GM10248 (cell line): ENCODE results near the gene HRH4.

ENCODE experiments used
- CTCF ChIA-PET: fragments of 300-600 bp; sonication (Branson Sonifier 250); formaldehyde crosslinking; extraction: SDS; loops from one replicate; lab custom pipeline; 2021; ENCODE audit warnings: antibody characterized with exemption; lab: Yijun Ruan, JAX
- POLR2A ChIA-PET: fragments of 350-650 bp; sonication (Branson Sonifier 250); formaldehyde crosslinking; extraction: SDS; loops from one replicate; lab custom pipeline; 2020; ENCODE audit warnings: antibody characterized with exemption; lab: Yijun Ruan, JAX
- DNase-seq: peaks from one replicate; pipeline ENCODE4 v3.0.0; 2012; ENCODE audit errors: extremely low spot score
- TF ChIP-seq, protein P1 (sequence below): IDR thresholded peaks from 2 replicates; pipeline ENCODE4 v1.5.1; 2012; ENCODE audit warnings: mild to moderate bottlenecking, low read depth; ENCODE audit errors: extremely low read depth, missing control alignments, control extremely low read depth

The HRH4 gene, protein sequence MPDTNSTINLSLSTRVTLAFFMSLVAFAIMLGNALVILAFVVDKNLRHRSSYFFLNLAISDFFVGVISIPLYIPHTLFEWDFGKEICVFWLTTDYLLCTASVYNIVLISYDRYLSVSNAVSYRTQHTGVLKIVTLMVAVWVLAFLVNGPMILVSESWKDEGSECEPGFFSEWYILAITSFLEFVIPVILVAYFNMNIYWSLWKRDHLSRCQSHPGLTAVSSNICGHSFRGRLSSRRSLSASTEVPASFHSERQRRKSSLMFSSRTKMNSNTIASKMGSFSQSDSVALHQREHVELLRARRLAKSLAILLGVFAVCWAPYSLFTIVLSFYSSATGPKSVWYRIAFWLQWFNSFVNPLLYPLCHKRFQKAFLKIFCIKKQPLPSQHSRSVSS

DNA sequence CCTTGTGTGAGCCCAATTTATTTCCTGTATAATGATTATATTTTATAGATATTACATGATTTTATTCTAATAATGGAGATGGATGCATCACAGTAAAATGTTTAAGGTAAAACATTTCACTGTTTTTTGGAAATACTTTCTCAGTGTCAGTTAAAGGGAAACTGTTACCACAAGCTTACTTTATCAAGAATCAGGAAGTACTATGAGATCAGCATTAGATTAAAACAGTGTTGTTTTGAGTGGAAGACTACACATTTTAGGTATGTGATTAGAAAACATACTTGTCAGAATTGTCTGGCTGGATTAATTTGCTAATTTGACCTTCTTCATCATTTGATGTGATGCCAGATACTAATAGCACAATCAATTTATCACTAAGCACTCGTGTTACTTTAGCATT is at the start of gene HRH4:
TSS of gene HRH4 (plus strand) at position 250 of the 400 bp plus-strand sequence. CDS start at position 342, 92 bp downstream.
- TF ChIP-seq, protein P1, sequence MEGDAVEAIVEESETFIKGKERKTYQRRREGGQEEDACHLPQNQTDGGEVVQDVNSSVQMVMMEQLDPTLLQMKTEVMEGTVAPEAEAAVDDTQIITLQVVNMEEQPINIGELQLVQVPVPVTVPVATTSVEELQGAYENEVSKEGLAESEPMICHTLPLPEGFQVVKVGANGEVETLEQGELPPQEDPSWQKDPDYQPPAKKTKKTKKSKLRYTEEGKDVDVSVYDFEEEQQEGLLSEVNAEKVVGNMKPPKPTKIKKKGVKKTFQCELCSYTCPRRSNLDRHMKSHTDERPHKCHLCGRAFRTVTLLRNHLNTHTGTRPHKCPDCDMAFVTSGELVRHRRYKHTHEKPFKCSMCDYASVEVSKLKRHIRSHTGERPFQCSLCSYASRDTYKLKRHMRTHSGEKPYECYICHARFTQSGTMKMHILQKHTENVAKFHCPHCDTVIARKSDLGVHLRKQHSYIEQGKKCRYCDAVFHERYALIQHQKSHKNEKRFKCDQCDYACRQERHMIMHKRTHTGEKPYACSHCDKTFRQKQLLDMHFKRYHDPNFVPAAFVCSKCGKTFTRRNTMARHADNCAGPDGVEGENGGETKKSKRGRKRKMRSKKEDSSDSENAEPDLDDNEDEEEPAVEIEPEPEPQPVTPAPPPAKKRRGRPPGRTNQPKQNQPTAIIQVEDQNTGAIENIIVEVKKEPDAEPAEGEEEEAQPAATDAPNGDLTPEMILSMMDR = no peak
- ChIA-PET CTCF (interaction anchor here (1.5 kb wide), 1 partner anchor 29 kb away, joined by 6 read pairs; no protein-coding TSS in a partner anchor), POLR2A (no interaction called here)
- DNase-seq = no peak

DNA sequence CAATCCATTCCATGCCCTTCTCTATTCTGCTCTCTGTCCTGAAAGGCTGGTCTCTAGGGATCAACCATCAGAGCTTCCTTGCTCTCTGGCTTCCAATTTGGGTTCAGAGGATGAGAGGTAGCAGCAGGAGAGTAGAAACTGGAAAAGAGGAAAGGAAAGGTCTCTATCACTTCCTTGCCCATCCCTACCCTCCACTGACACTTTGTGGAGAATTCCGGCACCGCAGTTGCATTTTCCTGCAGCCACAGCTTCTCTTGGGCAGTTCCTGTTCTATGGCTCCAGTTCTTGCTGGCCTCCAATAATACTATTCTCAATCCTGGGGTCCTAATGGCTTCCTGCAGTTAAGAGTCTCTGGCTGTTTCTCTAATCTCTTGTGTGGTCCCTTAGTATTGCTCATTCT is 47.3 kb upstream of the HRH4 start:
- CTCF ChIA-PET = interaction anchor here (0.9 to 1.6 kb wide), 3 partner anchors 53 to 76 kb away, joined by 3 to 5 read pairs (median 3); no protein-coding TSS in a partner anchor
- no peak for DNase-seq
- POLR2A ChIA-PET = no interaction called here

DNA sequence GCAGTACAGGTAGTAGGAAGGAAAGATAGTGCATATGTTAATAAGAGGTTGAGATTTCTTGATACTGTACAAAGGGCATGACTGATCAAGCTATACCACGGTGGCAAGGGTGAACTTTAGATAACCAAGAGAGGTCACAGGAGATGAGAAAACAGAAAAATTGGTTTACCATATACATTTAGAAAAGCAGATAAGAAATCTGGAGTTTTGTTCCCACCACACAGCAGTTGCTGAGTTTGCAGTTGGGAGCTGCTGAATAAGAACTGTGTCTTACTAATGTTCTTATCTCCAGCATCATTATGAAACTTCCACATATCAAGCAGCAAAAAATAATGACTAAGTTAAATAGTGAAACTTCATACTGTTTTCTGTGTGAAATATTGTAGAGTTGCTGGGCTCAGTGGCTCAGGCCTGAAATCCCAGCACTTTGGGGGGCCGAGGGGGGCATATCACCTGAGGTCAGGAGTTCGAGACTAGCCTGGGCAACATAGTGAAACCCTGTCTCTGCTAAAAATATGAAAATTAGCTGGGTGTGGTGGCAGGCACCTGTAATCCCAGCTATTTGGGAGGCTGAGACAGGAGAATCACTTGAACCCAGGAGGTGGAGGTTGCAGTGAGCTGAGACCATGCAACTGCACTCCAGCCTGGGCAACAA is 46.0 kb upstream of the HRH4 start:
- no peak for DNase-seq
- POLR2A ChIA-PET = no interaction called here
- CTCF ChIA-PET = interaction anchor here (0.9 kb wide), 1 partner anchor 54 kb away, joined by 3 read pairs; no protein-coding TSS in a partner anchor
- TF ChIP-seq, protein P1 = no peak

More for the DNA sequence above, 47.3 kb upstream of the HRH4 start:
- TF ChIP-seq, protein P1 = no peak

DNA sequence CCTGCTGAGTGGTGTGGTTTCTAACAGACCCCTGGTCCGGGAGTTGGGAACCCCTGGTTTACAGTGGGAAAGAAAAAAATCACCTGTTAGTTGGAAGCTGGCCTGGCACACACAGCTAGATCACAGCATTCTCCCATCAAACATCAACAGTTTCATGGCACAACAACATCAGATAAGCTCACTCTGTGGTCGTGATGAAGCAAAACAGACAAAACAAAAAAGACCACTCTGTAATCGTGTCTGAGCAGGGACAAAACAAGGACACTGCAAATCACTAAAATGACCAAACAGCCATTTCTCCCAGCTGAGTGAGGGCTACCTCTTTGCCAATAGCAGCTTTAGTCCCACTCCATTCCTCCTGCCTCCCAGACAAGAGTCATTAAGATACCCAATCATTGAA is 43.0 kb upstream of the HRH4 start:
- TF ChIP-seq, protein P1 = no peak
- CTCF ChIA-PET = no interaction called here
- no peak for DNase-seq
- POLR2A ChIA-PET = no interaction called here

DNA sequence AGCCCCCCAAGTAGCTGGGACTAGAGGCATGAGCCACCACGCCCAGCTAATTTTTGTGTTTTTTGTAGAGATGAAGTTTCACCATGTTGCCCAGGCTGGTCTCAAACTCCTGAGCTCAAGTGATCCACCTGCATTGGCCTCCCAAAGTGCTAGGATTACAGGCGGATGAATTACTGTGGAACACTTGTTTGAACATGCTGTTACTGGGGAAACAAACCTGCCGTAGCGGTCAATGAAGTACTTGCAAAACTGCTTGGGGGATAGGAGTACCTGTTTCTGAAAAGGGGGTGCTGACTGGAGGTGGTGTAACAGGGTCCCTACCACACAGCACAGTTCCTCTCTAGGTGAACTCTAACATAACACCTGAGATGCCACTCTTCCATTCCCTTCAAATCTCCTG is 39.9 kb upstream of the HRH4 start:
- no peak for DNase-seq
- TF ChIP-seq, protein P1 = no peak
- ChIA-PET CTCF (no interaction called here), POLR2A (no interaction called here)

DNA sequence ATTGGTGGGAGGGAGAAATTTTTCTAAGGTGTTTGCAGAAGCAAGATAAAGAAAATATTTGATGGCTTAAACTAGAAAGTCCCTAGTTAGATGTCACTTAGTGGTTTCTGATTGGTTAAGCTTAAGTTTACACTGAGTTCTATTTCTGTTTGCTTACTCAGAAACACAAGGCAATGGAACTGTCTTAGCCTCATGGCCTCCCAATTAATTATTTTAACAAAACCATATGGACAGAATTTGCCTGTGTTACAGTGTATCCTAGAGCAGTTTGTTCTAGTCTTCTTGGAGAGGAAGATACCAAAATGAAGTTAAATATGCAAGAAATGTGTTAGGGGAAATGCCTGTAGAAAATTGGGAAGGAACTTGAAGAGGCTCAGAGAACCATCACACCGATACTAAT is 38.6 kb upstream of the HRH4 start:
- CTCF ChIA-PET = interaction anchor here (1.0 to 1.5 kb wide), 2 partner anchors 10 to 12 kb away, joined by 3 read pairs; no protein-coding TSS in a partner anchor
- TF ChIP-seq, protein P1 = no peak
- no peak for DNase-seq
- POLR2A ChIA-PET = no interaction called here
